Fibroblast of mammary gland (primary cell): ENCODE measurements around the gene FLOT2.

Experiments used
- DNase-seq: peaks from one replicate; pipeline ENCODE4 v3.0.0-alpha.2; 2010; ENCODE audit warnings: low read depth
- H3K4me3 ChIP-seq: 2 replicates; pipeline ENCODE4 v1.5.1; 2011; ENCODE audit warnings: low read depth, mild to moderate bottlenecking, low read length, moderate library complexity; ENCODE audit not compliant: control insufficient read depth
- TF ChIP-seq, protein P1 (sequence below): conservative IDR thresholded peaks from 2 replicates; pipeline ENCODE4 v1.5.1; 2011; ENCODE audit warnings: low read depth, low read length, inconsistent platforms; ENCODE audit not compliant: control insufficient read depth, insufficient read depth

FLOT2 gene

GRCh38 chr17:28917029-28917428, 19.5 kb upstream of the FLOT2 start:
- no peak overlapping the region for H3K4me3 ChIP-seq
- TF ChIP-seq, protein P1, sequence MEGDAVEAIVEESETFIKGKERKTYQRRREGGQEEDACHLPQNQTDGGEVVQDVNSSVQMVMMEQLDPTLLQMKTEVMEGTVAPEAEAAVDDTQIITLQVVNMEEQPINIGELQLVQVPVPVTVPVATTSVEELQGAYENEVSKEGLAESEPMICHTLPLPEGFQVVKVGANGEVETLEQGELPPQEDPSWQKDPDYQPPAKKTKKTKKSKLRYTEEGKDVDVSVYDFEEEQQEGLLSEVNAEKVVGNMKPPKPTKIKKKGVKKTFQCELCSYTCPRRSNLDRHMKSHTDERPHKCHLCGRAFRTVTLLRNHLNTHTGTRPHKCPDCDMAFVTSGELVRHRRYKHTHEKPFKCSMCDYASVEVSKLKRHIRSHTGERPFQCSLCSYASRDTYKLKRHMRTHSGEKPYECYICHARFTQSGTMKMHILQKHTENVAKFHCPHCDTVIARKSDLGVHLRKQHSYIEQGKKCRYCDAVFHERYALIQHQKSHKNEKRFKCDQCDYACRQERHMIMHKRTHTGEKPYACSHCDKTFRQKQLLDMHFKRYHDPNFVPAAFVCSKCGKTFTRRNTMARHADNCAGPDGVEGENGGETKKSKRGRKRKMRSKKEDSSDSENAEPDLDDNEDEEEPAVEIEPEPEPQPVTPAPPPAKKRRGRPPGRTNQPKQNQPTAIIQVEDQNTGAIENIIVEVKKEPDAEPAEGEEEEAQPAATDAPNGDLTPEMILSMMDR = no peak
- DNase-seq = no peak

GRCh38 chr17:28916302-28916934, 18.9 kb upstream of the FLOT2 start:
- TF ChIP-seq, protein P1 = peak; percentile 54
- peak; percentile 57 for DNase-seq
- no peak overlapping the region for H3K4me3 ChIP-seq

DNA sequence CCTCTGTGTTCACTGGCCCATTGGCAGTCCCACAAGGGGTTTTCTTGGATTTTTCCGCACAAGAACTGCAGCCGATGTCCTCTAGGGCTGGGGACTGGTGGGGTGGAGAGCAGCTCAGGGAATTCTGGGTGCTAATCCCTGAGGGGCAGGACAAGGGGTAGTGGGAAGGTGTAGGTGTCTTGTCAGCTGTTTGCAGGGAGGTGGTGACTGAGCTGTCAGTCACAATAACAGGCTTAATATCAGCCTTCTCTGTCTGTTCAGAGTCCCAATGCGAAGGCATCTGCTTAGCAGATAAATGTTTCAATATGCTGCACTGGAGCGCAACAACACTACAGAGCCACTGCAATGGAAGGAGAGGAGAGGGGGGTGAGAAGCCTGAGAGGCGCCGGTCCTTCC, 15.4 kb upstream of the FLOT2 start:
- DNase-seq = no peak
- TF ChIP-seq, protein P1 = no peak
- H3K4me3 ChIP-seq = no peak overlapping the region

- DNase-seq = no peak
- TF ChIP-seq, protein P1 = peak; percentile 42
- H3K4me3 ChIP-seq = no peak overlapping the region
Observed at GRCh38 chr17:28912281-28912937, 14.9 kb upstream of the FLOT2 start.

DNA sequence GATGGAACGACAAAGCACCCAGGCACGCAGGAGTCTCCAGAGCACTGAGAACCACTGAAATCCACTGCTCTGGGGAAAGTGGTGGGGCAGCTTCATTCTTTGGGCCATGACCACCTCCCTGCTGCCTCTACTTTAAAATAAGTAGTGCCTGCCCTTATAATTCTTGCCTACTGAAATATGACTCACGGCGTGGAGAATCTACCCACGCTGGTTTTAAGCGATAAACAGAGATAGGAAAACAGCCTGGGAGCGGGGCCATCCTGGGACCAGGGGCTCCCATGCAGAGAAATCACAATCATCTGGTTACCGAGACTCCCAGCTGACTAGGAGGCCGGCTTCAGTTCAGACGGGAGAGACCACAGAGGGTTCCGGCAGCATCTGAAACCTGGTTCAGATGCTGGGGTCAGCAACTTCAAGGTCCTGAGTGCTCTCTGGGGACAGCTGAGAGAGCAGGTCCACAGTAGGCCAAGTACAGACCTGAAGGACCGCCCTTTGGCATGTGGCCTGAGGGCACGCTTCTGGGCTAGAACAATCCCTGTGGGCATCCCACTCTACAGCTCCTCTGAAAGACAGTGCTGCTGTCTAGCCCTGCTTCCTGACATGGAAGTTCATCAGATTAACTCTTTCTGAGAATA, 14.0 kb upstream of the FLOT2 start:
- DNase-seq = no peak
- TF ChIP-seq, protein P1 = no peak
- H3K4me3 ChIP-seq = no peak overlapping the region

GRCh38 chr17:28910534-28910933, 13.0 kb upstream of the FLOT2 start:
- DNase-seq = no peak
- TF ChIP-seq, protein P1 = no peak
- no peak overlapping the region for H3K4me3 ChIP-seq
